ENCODE measurements around the gene F10. TPM values are rescaled to one million over a fixed set of nuclear protein-coding genes. Genes with fewer than 3 reads are reported as not detected.

Gene F10
- total and polyA plus RNA-seq, 4 donors, result 2.5 to 18.8 (median 7.7) TPM

- no peak for TF ChIP-seq CTCF (IDR thresholded peaks at IDR 0.05; ENCODE audit: control extremely low read depth, extremely low read depth)
- ATAC-seq (ENCODE audit: insufficient read depth, low FRiP score) (no peak), DNase-seq (no peak)
- Histone ChIP-seq H3K9me3 (ENCODE audit: control insufficient read depth in 4 of 4, insufficient read depth in 3 of 4, low read length in 3 of 4) (no peaks in the 10 kb centered on the region), H3K4me1 (ENCODE audit: control insufficient read depth in 5 of 5, insufficient read depth in 5 of 5, low read length in 5 of 5) (peaks cover 0 to 4% (median 0%) of the 10 kb centered on the region in 5 donors), H3K36me3 (ENCODE audit: control insufficient read depth in 4 of 4, insufficient read depth in 4 of 4, low read length in 4 of 4) (peaks cover 6 to 58% (median 39%) of the 10 kb centered on the region in 4 donors), H3K27ac (ENCODE audit: low read depth in 1 of 2, low read length in 1 of 2) (peak overlapping the region in 1 of 2 donors; percentile 59), H3K9ac (ENCODE audit: insufficient read depth in 1 of 2, low read length in 2 of 2) (no peak overlapping the region), H3K27me3 (ENCODE audit: control insufficient read depth in 3 of 3, insufficient read depth in 3 of 3, low read length in 2 of 3) (no peaks in the 10 kb centered on the region), H3K4me3 (no peak overlapping the region)
- WGBS, 2 donors, result 84 to 87% methylated on average over 25 of the region's 25 CpGs
These were observed 55.7 kb downstream of the F10 start for GRCh38 chr13:113178070-113178895.

- Histone ChIP-seq H3K9ac (ENCODE audit: insufficient read depth in 1 of 2, low read length in 2 of 2) (no peak overlapping the region), H3K36me3 (ENCODE audit: control insufficient read depth in 4 of 4, insufficient read depth in 4 of 4, low read length in 4 of 4) (peaks cover 11 to 58% (median 40%) of the 10 kb centered on the region in 4 donors), H3K4me1 (ENCODE audit: control insufficient read depth in 5 of 5, insufficient read depth in 5 of 5, low read length in 5 of 5) (peaks cover 0 to 4% (median 0%) of the 10 kb centered on the region in 5 donors), H3K4me3 (no peak overlapping the region), H3K27me3 (ENCODE audit: control insufficient read depth in 3 of 3, insufficient read depth in 3 of 3, low read length in 2 of 3) (no peaks in the 10 kb centered on the region), H3K27ac (ENCODE audit: low read depth in 1 of 2, low read length in 1 of 2) (peak overlapping the region in 1 of 2 donors; percentile 59), H3K9me3 (ENCODE audit: control insufficient read depth in 4 of 4, insufficient read depth in 3 of 4, low read length in 3 of 4) (no peaks in the 10 kb centered on the region)
- 75 to 81% methylated on average over 3 of the region's 3 CpGs for WGBS, 2 donors
- ATAC-seq (ENCODE audit: insufficient read depth, low FRiP score) (no peak), DNase-seq (no peak)
- no peak for TF ChIP-seq CTCF (IDR thresholded peaks at IDR 0.05; ENCODE audit: control extremely low read depth, extremely low read depth)
These were observed 56.2 kb downstream of the F10 start for GRCh38 chr13:113178896-113179167.

GRCh38 chr13:113179374-113180230 lies 57.0 kb downstream of the F10 start:
- Histone ChIP-seq H3K4me1 (ENCODE audit: control insufficient read depth in 5 of 5, insufficient read depth in 5 of 5, low read length in 5 of 5) (peaks cover 0 to 4% (median 0%) of the 10 kb centered on the region in 5 donors), H3K27ac (ENCODE audit: low read depth in 1 of 2, low read length in 1 of 2) (peak overlapping the region in 1 of 2 donors; percentile 37), H3K27me3 (ENCODE audit: control insufficient read depth in 3 of 3, insufficient read depth in 3 of 3, low read length in 2 of 3) (no peaks in the 10 kb centered on the region), H3K9ac (ENCODE audit: insufficient read depth in 1 of 2, low read length in 2 of 2) (no peak overlapping the region), H3K9me3 (ENCODE audit: control insufficient read depth in 4 of 4, insufficient read depth in 3 of 4, low read length in 3 of 4) (no peaks in the 10 kb centered on the region), H3K4me3 (no peak overlapping the region), H3K36me3 (ENCODE audit: control insufficient read depth in 4 of 4, insufficient read depth in 4 of 4, low read length in 4 of 4) (peaks cover 12 to 57% (median 41%) of the 10 kb centered on the region in 4 donors)
- WGBS, 2 donors, result 80 to 85% methylated on average over 28 of the region's 28 CpGs
- no peak for TF ChIP-seq CTCF (IDR thresholded peaks at IDR 0.05; ENCODE audit: control extremely low read depth, extremely low read depth)
- ATAC-seq (ENCODE audit: insufficient read depth, low FRiP score) (no peak), DNase-seq (peak in 2 of 3 donors; percentile 12 to 53)

All from lung (tissue), 12 donors.